ENCODE data around the gene RNF113B. TPM values are rescaled to one million over a fixed set of nuclear protein-coding genes. Genes with fewer than 3 reads are reported as not detected.

Gene RNF113B
- polyA plus RNA-seq, 2 of the 4 experiments (the other 2 are of a cell fraction): not detected

- no peak for DNase-seq (ENCODE audit: low read depth in 1 of 2, low spot score in 1 of 2)
- ChIA-PET CTCF (no interaction called here), POLR2A (no interaction called here)
- Histone ChIP-seq H3K4me1 (peaks cover 23% of the 10 kb centered on the region), H3K9me3 (no peaks in the 10 kb centered on the region), H3K4me3 (no peak overlapping the region), H3K4me2 (no peak overlapping the region), H3K27ac (no peak overlapping the region)
- no peak for FAIRE-seq
- TF ChIP-seq CBX2 (IDR thresholded peaks at IDR 0.05; ENCODE audit: borderline replicate concordance, low read depth): no peak
- no peak for TF ChIP-seq HES2 (IDR thresholded peaks at IDR 0.05)
- TF ChIP-seq POLR2AphosphoS2 (conservative IDR thresholded peaks at IDR 0.05; ENCODE audit: low read length): no peak
- TF ChIP-seq SREBF2 (IDR thresholded peaks at IDR 0.05): no peak
- TF ChIP-seq CTCF (IDR thresholded peaks at IDR 0.05): no peak
- TF ChIP-seq HDAC2 (IDR thresholded peaks at IDR 0.05): no peak
- TF ChIP-seq ZC3H11A (IDR thresholded peaks at IDR 0.05): no peak
- no peak for TF ChIP-seq CHD2 (IDR thresholded peaks at IDR 0.05; ENCODE audit: low read length, partially characterized antibody)
- no peak for TF ChIP-seq REST (IDR thresholded peaks at IDR 0.05)
- no peak for TF ChIP-seq ZSCAN20 (CRISPR knock-in tag; IDR thresholded peaks at IDR 0.05)
- TF ChIP-seq E2F6 (IDR thresholded peaks at IDR 0.05; ENCODE audit: borderline replicate concordance, low read depth): no peak
- TF ChIP-seq ZNF302 (CRISPR knock-in tag; IDR thresholded peaks at IDR 0.05): no peak
- no peak for TF ChIP-seq JUN (IDR thresholded peaks at IDR 0.05)
- TF ChIP-seq EP300 (IDR thresholded peaks at IDR 0.05): no peak
- no peak for TF ChIP-seq HOXA7 (CRISPR knock-in tag; IDR thresholded peaks at IDR 0.05)
- 52% methylated on average over 3 of the region's 3 CpGs for WGBS (ENCODE audit: missing lambda C conversion rate)
- ATAC-seq: no peak
These were observed 1.2 kb downstream of the RNF113B start for GRCh38 chr13:98175823-98176222.

- no peak overlapping the region for H3K4me3 ChIP-seq
- POLR2A ChIA-PET: no interaction called here
- H3K4me2 ChIP-seq: no peak overlapping the region
- H3K27ac ChIP-seq: no peak overlapping the region
- CTCF ChIA-PET: interaction anchor here (0.6 to 2.0 kb wide), 2 partner anchors 132 to 326 kb away, joined by 3 to 4 read pairs; no protein-coding TSS in a partner anchor
- WGBS (ENCODE audit: missing lambda C conversion rate): 73% methylated on average over 3 of the region's 3 CpGs
- H3K4me1 ChIP-seq: peaks cover 23% of the 10 kb centered on the region
- H3K9me3 ChIP-seq: no peaks in the 10 kb centered on the region
- DNase-seq (ENCODE audit: low read depth in 1 of 2, low spot score in 1 of 2) (no peak), ATAC-seq (no peak), FAIRE-seq (no peak)
- TF ChIP-seq ESRRA (IDR thresholded peaks at IDR 0.05; ENCODE audit: borderline replicate concordance, low read length) (no peak), ZC3H11A (IDR thresholded peaks at IDR 0.05) (no peak), HOXA7 (CRISPR knock-in tag; IDR thresholded peaks at IDR 0.05) (no peak), HMGXB4 (CRISPR knock-in tag; IDR thresholded peaks at IDR 0.05; ENCODE audit: borderline replicate concordance) (no peak), HOXB13 (CRISPR knock-in tag; IDR thresholded peaks at IDR 0.05; ENCODE audit: low read depth) (no peak), MAZ (IDR thresholded peaks at IDR 0.05; ENCODE audit: borderline replicate concordance, low read depth, low read length) (no peak), RARB (CRISPR knock-in tag; IDR thresholded peaks at IDR 0.05) (no peak), REST (IDR thresholded peaks at IDR 0.05) (no peak), ZNF302 (CRISPR knock-in tag; IDR thresholded peaks at IDR 0.05) (no peak), RFX5 (IDR thresholded peaks at IDR 0.05) (no peak), SMC3 (IDR thresholded peaks at IDR 0.05) (no peak)
These were observed 2.0 kb downstream of the RNF113B start for GRCh38 chr13:98175043-98175442.
